GM18502 (cell line): ENCODE data around the gene NFIA.

ENCODE experiments used
- ATAC-seq: cut with Tn5 transposase; IDR thresholded peaks from one replicate; pipeline ENCODE4 v1.9.1; 2021; ENCODE audit warnings: mild to moderate bottlenecking; ENCODE audit not compliant: unreplicated experiment, poor library complexity

Gene NFIA

GRCh38 chr1:61498342-61498741 is 416.0 kb downstream of the NFIA start:
- ATAC-seq = no peak

DNA sequence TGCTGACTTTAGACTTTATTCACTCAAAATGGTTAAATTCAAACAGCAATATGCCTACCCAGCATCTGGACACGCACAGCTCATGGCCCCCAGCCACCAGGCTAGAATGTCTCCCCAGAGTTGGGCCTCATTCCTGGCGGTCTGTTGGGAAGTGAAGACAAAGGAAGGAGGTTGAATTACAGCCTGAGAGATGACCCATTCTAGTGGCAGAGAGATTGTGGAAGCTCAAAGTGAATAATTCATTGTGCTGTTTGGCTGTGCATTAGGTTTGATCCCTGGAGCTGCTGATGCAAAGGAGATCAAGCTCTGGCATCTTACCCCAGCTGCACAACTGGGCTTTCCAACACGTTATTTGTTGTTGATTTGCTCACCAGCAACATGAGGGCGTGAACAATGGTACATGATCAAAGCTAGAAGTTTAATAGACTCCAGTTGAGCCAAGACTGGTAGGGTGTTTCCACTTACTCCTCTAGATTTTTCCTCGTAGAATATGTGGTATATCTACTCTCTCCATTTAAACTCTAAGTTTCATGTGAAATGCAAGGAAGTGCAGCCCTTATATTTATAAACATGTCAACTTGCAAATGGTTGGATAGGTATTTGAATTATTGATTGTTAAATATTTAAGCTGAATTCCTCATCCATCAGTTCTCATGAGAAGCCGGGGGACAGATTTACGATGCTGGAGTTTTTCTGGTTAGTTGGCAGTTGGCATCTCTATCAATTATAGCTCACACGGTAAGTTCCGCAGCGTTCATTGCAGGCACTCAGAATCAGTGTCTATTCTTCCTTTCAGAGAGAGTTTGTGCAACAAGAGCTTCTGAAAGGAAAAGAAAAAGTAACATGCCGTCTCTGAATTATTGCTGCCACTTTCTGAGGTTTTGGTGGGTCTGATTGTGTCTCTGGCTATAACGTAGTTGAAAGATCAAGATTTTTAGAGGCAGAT is 419.9 kb downstream of the NFIA start:
- no peak for ATAC-seq

GRCh38 chr1:61504305-61504704 is 421.9 kb downstream of the NFIA start:
- no peak for ATAC-seq

- no peak for ATAC-seq
Observed at GRCh38 chr1:61504852-61505390, 422.6 kb downstream of the NFIA start.

- ATAC-seq = no peak
Observed at GRCh38 chr1:61506236-61506635, 423.9 kb downstream of the NFIA start.

DNA sequence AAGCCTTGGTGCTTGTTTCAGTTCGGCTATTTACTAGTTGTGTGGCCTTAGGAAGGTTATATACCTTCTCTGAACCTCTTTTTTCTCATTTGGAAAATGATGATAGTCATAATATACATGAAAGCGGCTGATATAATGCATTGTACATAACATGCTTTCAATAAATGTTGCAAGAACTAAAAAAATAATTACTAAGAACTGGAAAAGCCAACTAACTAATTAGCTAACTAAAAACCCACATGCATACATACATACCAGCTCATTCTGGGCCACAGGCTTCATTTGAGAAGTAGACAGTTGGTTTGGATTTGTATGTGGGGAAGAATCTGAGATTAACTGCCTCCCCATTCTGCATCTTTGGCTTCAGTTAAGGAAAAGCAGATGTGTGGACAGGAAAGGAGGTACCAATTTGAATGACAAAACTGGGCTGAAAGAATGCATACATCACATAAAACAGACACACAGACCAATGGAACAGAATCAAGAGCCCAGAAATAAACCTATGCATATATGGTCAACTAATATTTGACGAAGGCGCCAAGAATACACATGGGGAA is 424.7 kb downstream of the NFIA start:
- ATAC-seq = no peak
